Breast epithelium (tissue), 4 donors: ENCODE measurements around the gene NPC2. TPM values are rescaled to one million over a fixed set of nuclear protein-coding genes. Genes with fewer than 3 reads are reported as not detected.

Source experiments
- DNase-seq, 2 donors: peaks; one replicate each; pipeline ENCODE4 v3.0.0-alpha.2; 2019; ENCODE audit warnings: low spot score in 2 of 2
- H3K27ac ChIP-seq, 2 donors: fragments of 200-600 bp; sonication (generic) in 1 of 2; one replicate each; pipeline ENCODE4 v1.5.1; 2016 to 2019; ENCODE audit warnings: mild to moderate bottlenecking in 1 of 2
- H3K27me3 ChIP-seq, 2 donors: fragments of 200-600 bp; sonication (generic) in 1 of 2; one replicate each; pipeline versions ENCODE4 v1.5.1 to v1.6.0; 2017 to 2019; ENCODE audit warnings: control low read depth in 1 of 2, mild to moderate bottlenecking in 1 of 2
- H3K36me3 ChIP-seq: fragments of 200-600 bp; one replicate; pipeline ENCODE4 v1.5.1; 2019
- H3K4me1 ChIP-seq, 2 donors: fragments of 200-600 bp; sonication (generic); one replicate each; pipeline ENCODE4 v1.5.1; 2016 to 2019; ENCODE audit warnings: control low read depth in 1 of 2
- H3K4me3 ChIP-seq, 3 donors: fragments of 200-600 bp; sonication (generic); 1 replicate in 2 of 3; 2 replicates in 1 of 3; pipeline ENCODE4 v1.5.1; 2016 to 2019; ENCODE audit warnings: mild to moderate bottlenecking in 3 of 3, moderate library complexity in 2 of 3
- H3K9me3 ChIP-seq, 2 donors: fragments of 200-600 bp; sonication (generic) in 1 of 2; one replicate each; pipeline ENCODE4 v1.5.1; 2016 to 2019; ENCODE audit warnings: control low read depth in 1 of 2
- POLR2A ChIP-seq: fragments of 450-650 bp; IDR thresholded peaks from one replicate; pipeline ENCODE4 v1.6.1; 2016; ENCODE audit warnings: antibody characterized with exemption, mild to moderate bottlenecking, moderate library complexity
- POLR2AphosphoS5 ChIP-seq, 3 donors: sonication (generic); formaldehyde crosslinking; IDR thresholded peaks; one replicate each; pipeline ENCODE4 v1.6.1; 2017; ENCODE audit warnings: antibody characterized with exemption in 3 of 3
- intact Hi-C: fragments of 100-400 bp; cut with DNase I; formaldehyde crosslinking; loops from one replicate; pipeline ENCODE4 v1.15.1; 2023; ENCODE audit warnings: low total_unique reads
- total RNA-seq, 3 donors: library from RNA; depleted of rRNA; stranded (reverse); fragments of >200 nt; gene quantifications; one replicate each; pipeline ENCODE4 v1.1.0, GENCODE V29; 2016
- TF ChIP-seq, protein P1 (sequence below), 3 donors: fragments of 450-650 bp; IDR thresholded peaks; one replicate each; pipeline ENCODE4 v1.5.1; 2016 to 2017; ENCODE audit warnings: antibody characterized with exemption in 3 of 3, mild to moderate bottlenecking in 3 of 3, moderate library complexity in 3 of 3

NPC2 gene
- total RNA-seq, 3 donors from 2014 or later = 277 to 663 (median 594) TPM

DNA sequence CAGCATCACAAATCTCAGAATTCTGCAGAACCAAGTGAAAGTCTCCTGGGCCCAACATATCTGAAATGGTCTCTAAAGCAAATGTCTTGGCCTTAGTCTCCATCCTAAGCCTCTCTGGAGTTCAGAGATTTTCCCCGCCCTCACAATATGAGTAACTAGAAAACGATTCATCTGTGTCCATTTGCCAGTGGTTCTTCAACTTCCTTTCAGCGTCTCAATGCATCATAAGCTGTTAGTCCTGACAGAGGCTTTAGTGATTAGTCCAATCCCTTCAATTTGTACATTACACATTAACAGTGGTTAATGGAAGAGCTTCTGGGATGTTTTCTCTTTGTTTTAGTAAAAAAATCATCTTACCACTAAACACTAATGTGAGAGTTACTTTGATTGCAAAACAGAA lies 17.4 kb downstream of the NPC2 start:
- TF ChIP-seq POLR2AphosphoS5 (IDR thresholded peaks at IDR 0.05) (no peak), POLR2A (no peak)
- TF ChIP-seq, protein P1, sequence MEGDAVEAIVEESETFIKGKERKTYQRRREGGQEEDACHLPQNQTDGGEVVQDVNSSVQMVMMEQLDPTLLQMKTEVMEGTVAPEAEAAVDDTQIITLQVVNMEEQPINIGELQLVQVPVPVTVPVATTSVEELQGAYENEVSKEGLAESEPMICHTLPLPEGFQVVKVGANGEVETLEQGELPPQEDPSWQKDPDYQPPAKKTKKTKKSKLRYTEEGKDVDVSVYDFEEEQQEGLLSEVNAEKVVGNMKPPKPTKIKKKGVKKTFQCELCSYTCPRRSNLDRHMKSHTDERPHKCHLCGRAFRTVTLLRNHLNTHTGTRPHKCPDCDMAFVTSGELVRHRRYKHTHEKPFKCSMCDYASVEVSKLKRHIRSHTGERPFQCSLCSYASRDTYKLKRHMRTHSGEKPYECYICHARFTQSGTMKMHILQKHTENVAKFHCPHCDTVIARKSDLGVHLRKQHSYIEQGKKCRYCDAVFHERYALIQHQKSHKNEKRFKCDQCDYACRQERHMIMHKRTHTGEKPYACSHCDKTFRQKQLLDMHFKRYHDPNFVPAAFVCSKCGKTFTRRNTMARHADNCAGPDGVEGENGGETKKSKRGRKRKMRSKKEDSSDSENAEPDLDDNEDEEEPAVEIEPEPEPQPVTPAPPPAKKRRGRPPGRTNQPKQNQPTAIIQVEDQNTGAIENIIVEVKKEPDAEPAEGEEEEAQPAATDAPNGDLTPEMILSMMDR (IDR thresholded peaks at IDR 0.05) = no peak
- intact Hi-C loops = no loop called here
- Histone ChIP-seq H3K9me3 (no peaks in the 10 kb centered on the region), H3K36me3 (peaks cover 10% of the 10 kb centered on the region), H3K27ac (peak overlapping the region in 1 of 2 donors; percentile 28), H3K4me3 (no peak overlapping the region), H3K27me3 (no peaks in the 10 kb centered on the region), H3K4me1 (no peaks in the 10 kb centered on the region)
- no peak for DNase-seq

DNA sequence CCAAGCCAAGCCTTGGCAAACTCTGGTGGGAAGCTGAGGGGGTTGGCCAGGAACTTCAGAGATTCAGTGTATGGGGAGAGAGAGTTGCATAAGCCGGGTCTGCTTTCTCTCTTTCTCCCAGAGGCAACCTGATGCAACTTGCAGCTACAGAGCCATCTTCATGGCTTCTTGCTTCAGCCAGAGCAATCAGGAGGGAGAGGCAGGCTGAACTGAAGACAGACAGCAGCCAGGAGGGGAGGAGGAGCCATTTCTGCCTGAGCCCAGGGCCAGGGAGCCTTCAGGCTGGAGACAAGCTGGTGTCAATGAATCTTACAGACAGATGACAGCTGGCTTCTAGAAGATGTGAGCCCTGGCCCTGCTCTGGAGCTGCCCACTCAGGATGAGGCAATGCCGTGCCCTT lies 18.7 kb downstream of the NPC2 start:
- DNase-seq = no peak
- H3K27ac ChIP-seq = no peak overlapping the region
- H3K36me3 ChIP-seq = peaks cover 2% of the 10 kb centered on the region
- H3K27me3 ChIP-seq = no peaks in the 10 kb centered on the region
- H3K4me3 ChIP-seq = no peak overlapping the region
- H3K9me3 ChIP-seq = no peaks in the 10 kb centered on the region
- no peaks in the 10 kb centered on the region for H3K4me1 ChIP-seq
- intact Hi-C loops = no loop called here
- TF ChIP-seq POLR2AphosphoS5 (IDR thresholded peaks at IDR 0.05) (no peak), POLR2A (no peak)
- TF ChIP-seq, protein P1 (IDR thresholded peaks at IDR 0.05) = no peak

DNA sequence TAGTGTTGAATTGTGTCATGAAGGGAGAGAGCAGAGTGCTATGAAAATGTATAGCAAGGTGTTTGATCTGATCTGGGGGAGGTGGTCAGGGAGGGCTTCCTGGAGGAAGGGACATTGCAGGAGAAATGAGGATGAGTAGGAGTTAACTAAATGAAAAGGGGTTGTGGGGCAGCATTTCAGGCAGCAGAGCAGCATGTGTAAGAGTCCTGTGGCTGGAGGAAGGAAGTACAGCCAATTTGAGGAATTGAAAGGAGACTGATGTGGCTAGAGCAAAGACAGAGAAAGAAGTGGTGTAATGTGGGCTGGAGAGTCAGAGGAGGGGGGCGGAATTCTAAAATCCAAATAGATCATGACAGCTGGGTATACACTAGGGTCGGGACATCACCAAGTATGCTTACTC lies 20.5 kb downstream of the NPC2 start:
- TF ChIP-seq POLR2AphosphoS5 (IDR thresholded peaks at IDR 0.05) = no peak
- no peak for TF ChIP-seq POLR2A
- TF ChIP-seq, protein P1 (IDR thresholded peaks at IDR 0.05) = no peak
- no peak overlapping the region for H3K27ac ChIP-seq
- no peak overlapping the region for H3K4me3 ChIP-seq
- no peaks in the 10 kb centered on the region for H3K4me1 ChIP-seq
- no peaks in the 10 kb centered on the region for H3K36me3 ChIP-seq
- intact Hi-C loops = no loop called here
- DNase-seq = no peak
- H3K27me3 ChIP-seq = no peaks in the 10 kb centered on the region
- no peaks in the 10 kb centered on the region for H3K9me3 ChIP-seq

DNA sequence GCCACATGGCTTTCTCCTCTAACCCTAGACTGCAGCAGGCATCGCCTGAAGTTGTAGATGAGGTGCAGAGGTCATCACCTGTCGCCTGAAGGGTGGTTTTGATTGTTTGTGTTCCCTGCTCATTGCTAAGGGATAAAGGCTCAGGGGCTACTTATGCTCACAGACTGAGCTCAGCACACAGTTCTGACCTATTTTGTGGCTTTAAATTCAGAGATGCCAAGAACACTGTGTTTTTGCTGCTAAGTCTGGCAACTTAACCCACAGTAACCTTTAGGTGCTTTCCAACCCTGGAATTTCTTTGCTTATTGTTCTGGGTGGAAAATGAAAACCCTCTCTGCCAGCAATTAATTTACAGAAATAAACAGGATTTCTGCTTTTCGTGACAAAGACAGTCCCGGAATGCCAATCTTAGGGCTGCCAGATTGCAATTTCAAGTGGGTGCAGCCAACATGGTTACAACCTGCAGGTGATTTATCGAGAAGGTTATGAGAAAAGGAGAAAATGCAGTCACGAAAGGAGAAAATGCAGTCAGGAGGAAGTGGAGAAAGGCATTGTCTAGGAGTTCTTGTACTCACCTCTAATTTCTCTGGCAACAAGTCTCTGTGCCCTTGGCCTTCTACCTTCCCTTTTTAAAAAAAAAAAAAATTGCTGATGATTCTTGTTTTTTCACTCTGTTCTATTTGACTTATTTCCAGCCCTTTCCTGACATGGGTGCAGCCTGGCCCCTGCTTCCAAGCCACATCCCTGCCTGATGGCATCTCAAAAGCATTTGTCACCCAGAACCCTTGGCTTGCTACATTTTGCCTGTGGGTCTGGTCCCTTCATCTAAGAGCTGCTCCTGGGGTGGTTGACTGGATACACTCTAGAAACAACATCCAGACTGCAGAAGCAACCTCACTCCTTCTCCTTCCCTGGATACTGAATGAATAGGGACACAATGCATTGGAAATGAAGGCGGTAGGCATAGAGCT lies 23.3 kb downstream of the NPC2 start:
- peak in 1 of 2 donors; percentile 58 for DNase-seq
- no peaks in the 10 kb centered on the region for H3K27me3 ChIP-seq
- no peaks in the 10 kb centered on the region for H3K9me3 ChIP-seq
- intact Hi-C loops = no loop called here
- no peaks in the 10 kb centered on the region for H3K4me1 ChIP-seq
- TF ChIP-seq, protein P1 (IDR thresholded peaks at IDR 0.05) = no peak
- TF ChIP-seq POLR2A (no peak), POLR2AphosphoS5 (IDR thresholded peaks at IDR 0.05) (no peak)
- peak overlapping the region in 1 of 3 donors; percentile 10 for H3K4me3 ChIP-seq
- no peaks in the 10 kb centered on the region for H3K36me3 ChIP-seq
- H3K27ac ChIP-seq = peak overlapping the region; percentile 8 to 68

DNA sequence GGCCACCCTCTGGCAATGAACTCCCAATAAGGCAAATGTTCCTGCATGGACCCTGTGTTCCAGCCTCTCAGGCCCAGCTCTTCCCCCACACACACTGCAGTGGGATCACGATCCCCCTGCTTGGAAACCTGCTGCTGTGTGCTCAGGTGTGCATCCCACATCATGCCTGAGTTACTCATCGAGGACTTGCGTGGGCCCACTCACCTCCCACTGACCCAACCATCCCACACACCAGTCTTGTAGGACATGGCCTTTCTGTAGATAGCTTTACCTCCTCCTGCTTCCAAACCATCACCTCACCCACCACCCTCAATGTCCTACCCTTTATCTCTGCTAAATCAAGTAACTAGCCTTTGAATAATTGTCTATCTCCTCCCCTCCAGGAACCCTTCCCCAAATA lies 24.6 kb downstream of the NPC2 start:
- DNase-seq = no peak
- Histone ChIP-seq H3K4me3 (no peak overlapping the region), H3K36me3 (no peaks in the 10 kb centered on the region), H3K4me1 (no peaks in the 10 kb centered on the region), H3K9me3 (no peaks in the 10 kb centered on the region), H3K27me3 (no peaks in the 10 kb centered on the region), H3K27ac (peak overlapping the region; percentile 59 to 68)
- intact Hi-C loops = no loop called here
- no peak for TF ChIP-seq POLR2AphosphoS5 (IDR thresholded peaks at IDR 0.05)
- TF ChIP-seq, protein P1 (IDR thresholded peaks at IDR 0.05) = no peak
